Activated CD4-positive, alpha-beta memory T cell treated with anti-CD3 and anti-CD28 coated beads, Interleukin-2, amount 10 ng/mL, durations not matched to agents 7 days and 5 days (primary cell): Measurements from ENCODE around the gene CTBP1. TPM values are rescaled to one million over a fixed set of nuclear protein-coding genes. Genes with fewer than 3 reads are reported as not detected.

Source experiments
- CTCF ChIA-PET: fragments of 350-600 bp; sonication (Branson Sonifier 250); formaldehyde crosslinking; loops from one replicate; lab custom pipeline; 2021; ENCODE audit warnings: antibody characterized with exemption, inconsistent platforms; lab: Charles Lee
- POLR2A ChIA-PET: fragments of 350-600 bp; sonication (Branson Sonifier 250); formaldehyde crosslinking; loops from one replicate; lab custom pipeline; 2021; ENCODE audit warnings: antibody characterized with exemption; lab: Charles Lee
- DNase-seq: peaks from one replicate; pipeline ENCODE4 v3.0.0-alpha.2; 2020
- H3K27ac Mint-ChIP-seq: one replicate; pipeline ENCODE4 v1.8.0; 2021; ENCODE audit warnings: mild to moderate bottlenecking, mixed read lengths
- H3K27me3 Mint-ChIP-seq: one replicate; pipeline ENCODE4 v1.8.0; 2021; ENCODE audit warnings: mixed read lengths
- H3K36me3 Mint-ChIP-seq: one replicate; pipeline ENCODE4 v1.8.0; 2021; ENCODE audit warnings: low read depth, mixed read lengths
- H3K4me1 Mint-ChIP-seq: one replicate; pipeline ENCODE4 v1.8.0; 2021; ENCODE audit warnings: mixed read lengths
- H3K4me3 Mint-ChIP-seq: one replicate; pipeline ENCODE4 v1.8.0; 2021; ENCODE audit warnings: mild to moderate bottlenecking, mixed read lengths
- H3K9me3 Mint-ChIP-seq: one replicate; pipeline ENCODE4 v1.8.0; 2021; ENCODE audit warnings: mixed read lengths
- total RNA-seq, 2 experiments: library from RNA; stranded (reverse); gene quantifications; one replicate each; pipeline ENCODE4 v1.2.3, GENCODE V29; 2021

Gene CTBP1
- total RNA-seq, 2 experiments from 2014 or later: 209 to 221 TPM

DNA sequence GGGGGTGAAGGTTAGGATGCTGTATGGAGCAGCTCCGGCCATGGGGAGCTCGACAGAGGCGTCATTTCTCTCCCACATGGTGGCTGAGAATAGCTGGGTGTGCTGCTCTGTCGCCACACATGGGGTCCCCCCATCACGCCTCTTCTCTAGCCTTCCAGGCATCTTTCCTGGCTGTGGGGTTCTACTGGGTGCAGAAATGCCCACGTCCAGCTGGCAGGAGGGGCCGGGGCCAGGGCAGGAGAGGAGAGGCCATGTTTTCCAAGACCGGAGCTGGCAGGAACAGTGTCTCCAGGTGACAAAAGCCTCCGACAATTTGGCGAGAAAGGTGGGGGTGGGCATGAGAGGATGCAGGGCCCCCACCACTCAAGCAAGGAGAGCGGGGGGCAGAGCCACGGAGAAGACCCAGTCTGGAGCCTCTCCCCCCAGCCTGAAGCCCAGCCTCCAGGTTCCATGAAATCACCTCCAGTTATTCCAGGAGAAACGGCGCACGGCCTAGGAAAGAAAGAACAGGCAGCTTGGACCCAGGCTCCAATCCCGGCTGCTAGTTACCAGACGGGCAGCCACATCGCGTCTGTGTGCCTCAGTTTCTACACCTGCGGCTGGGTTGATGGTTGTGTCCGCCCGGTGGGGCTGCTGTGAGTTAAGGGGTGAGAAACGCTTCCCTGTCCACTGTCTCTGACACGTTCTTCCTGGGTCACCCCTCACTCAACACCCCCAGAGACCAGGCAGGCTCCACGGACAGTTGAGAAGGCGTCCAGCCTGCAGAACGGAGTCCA, 49.2 kb downstream of the CTBP1 start:
- Mint-ChIP-seq H3K27ac (peak overlapping the region; percentile 99), H3K4me1 (peaks cover 57% of the 10 kb centered on the region)
- POLR2A ChIA-PET: interaction anchor here (0.7 to 1.5 kb wide), 7 partner anchors 9 to 147 kb away, joined by 3 to 4 read pairs (median 3); partner anchors contain the start of gene UVSSA

DNA sequence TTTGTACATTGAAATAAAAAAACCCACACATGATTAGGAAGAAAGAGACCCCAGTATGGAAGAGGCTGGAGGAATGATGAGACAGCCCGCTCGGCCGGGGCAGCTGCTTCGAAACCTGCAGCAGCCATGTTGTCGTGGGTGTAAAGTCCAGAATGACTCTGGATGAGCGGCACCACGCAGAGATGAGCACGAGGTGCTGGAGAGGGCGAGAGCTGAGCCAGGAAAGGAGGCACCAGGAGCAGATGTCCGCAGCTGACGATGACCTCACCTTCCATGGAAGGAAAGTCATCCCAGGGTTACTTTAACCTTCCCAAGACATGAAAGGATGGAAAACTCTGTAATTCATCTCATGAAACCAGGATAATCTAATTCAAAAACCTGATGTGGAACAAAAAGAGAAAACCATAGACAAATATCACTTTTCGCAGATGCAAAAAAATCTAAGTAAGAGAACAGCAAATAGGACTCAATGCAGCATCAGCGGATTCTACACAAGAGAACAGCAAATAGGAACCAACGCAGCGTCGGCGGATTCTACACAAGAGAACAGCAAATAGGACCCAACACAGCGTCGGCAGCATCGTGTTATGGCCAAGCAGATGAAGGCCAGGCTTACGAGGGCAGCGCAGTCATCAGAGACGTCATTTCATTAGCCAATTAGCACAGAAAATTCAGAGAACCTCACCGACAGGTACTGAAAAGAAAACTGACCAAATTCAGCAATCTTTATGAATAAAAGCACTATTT, 50.7 kb downstream of the CTBP1 start:
- Mint-ChIP-seq H3K27ac (no peak overlapping the region), H3K4me1 (peaks cover 42% of the 10 kb centered on the region), H3K4me3 (no peak overlapping the region), H3K36me3 (peaks cover 20% of the 10 kb centered on the region), H3K27me3 (no peaks in the 10 kb centered on the region), H3K9me3 (no peaks in the 10 kb centered on the region)
- ChIA-PET POLR2A (no interaction called here), CTCF (no interaction called here)
- DNase-seq: peak; percentile 4

More for the DNA sequence above, 49.2 kb downstream of the CTBP1 start:
- peak; percentile 14 for DNase-seq
- peak overlapping the region; percentile 79 for H3K4me3 Mint-ChIP-seq
- CTCF ChIA-PET: interaction anchor here (1.0 kb wide), 1 partner anchor 32 kb away, joined by 4 read pairs; no protein-coding TSS in a partner anchor
- H3K27me3 Mint-ChIP-seq: no peaks in the 10 kb centered on the region
- H3K36me3 Mint-ChIP-seq: peaks cover 20% of the 10 kb centered on the region
- H3K9me3 Mint-ChIP-seq: no peaks in the 10 kb centered on the region

DNA sequence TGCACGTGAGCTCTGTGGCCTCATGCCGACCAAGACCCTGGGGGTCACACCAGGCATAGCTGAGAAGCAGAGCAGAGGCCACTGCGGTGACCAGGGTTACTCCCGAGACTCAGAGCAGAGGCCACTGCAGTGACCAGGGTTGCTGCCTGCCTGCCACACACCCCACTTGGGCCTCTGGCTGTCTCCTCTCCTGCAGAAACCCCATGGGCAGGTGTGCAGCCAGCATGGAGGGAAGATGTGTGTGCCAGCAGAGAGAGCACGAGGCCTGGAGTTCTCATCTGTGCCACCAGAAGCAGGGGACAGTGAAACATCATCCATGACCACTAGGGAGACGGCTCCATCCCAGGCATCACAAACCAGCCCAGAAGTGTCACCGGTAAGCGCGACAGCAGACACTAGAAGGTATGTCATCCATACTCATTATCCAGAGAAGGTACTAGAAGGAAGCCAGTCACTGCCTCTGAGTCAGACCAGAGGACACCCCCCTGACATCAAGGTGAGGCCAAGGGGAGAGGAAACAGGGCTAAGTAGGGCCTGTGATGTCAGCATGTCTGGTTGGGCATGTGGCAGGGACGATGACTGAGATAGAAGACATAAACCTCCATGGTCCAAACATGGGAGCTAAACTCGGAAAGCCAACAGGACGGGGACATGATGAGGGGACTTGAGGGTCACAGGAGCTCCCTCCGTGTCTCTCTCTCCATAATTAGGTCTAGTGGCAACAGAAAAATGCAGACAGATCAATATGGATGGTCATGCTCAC, 52.3 kb downstream of the CTBP1 start:
- peaks cover 26% of the 10 kb centered on the region for H3K4me1 Mint-ChIP-seq
- DNase-seq: peak; percentile 16
- H3K9me3 Mint-ChIP-seq: no peaks in the 10 kb centered on the region
- no peaks in the 10 kb centered on the region for H3K27me3 Mint-ChIP-seq
- no peak overlapping the region for H3K4me3 Mint-ChIP-seq
- H3K36me3 Mint-ChIP-seq: peaks cover 20% of the 10 kb centered on the region
- H3K27ac Mint-ChIP-seq: no peak overlapping the region
- CTCF ChIA-PET: no interaction called here
- POLR2A ChIA-PET: interaction anchor here (1.4 kb wide), 1 partner anchor 52 kb away, joined by 3 read pairs; the partner anchor contains the start of gene CTBP1

DNA sequence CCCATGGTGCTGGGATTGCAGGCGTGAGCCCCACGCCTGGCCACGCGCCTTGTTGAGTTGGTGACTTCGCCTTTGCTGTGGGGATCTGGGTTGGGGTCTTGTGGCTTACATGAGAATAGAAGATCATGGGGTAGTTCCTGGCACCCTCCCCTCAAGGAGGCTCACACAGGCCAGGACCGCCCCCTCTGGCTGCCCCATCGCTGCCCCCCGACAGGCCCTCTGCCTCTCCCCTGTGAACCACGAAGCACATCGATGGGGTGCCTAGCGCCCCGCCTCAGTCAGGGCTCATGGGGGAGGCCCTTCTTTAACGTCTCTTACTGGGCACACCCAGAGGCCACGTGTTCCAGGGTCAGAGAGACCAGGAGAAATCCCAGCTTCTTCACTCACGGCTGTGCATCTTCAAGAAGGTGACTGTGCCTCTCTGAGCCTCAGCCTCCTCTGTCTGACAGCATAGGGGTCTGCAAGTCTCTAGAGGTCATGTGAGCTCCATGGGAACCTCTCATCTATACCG, 53.0 kb downstream of the CTBP1 start:
- Mint-ChIP-seq H3K4me3 (no peak overlapping the region), H3K27me3 (no peaks in the 10 kb centered on the region), H3K9me3 (no peaks in the 10 kb centered on the region), H3K4me1 (peaks cover 23% of the 10 kb centered on the region), H3K27ac (no peak overlapping the region), H3K36me3 (peaks cover 20% of the 10 kb centered on the region)
- POLR2A ChIA-PET: interaction anchor here (1.4 kb wide), 1 partner anchor 53 kb away, joined by 3 read pairs; the partner anchor contains the start of gene CTBP1
- CTCF ChIA-PET: no interaction called here
- peak; percentile 6 for DNase-seq

DNA sequence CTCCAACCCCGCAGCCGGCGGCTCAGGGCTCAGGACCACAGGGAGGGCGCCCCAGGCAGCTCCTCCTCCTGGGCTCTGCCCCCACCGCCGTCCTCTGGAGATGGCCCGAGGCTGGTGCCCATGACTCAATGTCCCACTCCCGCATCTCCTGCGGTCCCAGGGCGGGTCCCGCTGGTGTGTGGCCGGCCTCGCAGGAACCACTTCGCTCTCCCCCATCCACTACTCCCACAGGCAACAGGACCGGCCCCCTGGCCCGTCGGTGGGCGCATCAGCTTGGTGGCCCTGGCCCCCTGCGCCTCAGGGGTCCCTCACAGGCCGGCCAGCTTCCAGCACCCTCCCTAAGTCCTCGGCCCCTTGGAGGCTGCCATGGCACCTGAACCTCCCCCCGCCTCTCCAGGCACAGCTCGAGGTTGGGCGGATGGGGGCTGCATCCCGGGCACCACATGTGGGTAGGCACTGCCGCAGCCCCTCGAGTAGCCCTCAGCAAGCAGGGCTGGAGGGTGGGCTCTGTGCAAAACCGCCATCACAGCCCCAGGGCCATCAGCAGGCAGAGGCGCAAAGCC, 53.7 kb downstream of the CTBP1 start:
- Mint-ChIP-seq H3K27ac (no peak overlapping the region), H3K4me3 (no peak overlapping the region), H3K36me3 (peaks cover 20% of the 10 kb centered on the region), H3K9me3 (no peaks in the 10 kb centered on the region), H3K4me1 (peaks cover 18% of the 10 kb centered on the region), H3K27me3 (no peaks in the 10 kb centered on the region)
- ChIA-PET POLR2A (no interaction called here), CTCF (no interaction called here)
- DNase-seq: peak; percentile 15

DNA sequence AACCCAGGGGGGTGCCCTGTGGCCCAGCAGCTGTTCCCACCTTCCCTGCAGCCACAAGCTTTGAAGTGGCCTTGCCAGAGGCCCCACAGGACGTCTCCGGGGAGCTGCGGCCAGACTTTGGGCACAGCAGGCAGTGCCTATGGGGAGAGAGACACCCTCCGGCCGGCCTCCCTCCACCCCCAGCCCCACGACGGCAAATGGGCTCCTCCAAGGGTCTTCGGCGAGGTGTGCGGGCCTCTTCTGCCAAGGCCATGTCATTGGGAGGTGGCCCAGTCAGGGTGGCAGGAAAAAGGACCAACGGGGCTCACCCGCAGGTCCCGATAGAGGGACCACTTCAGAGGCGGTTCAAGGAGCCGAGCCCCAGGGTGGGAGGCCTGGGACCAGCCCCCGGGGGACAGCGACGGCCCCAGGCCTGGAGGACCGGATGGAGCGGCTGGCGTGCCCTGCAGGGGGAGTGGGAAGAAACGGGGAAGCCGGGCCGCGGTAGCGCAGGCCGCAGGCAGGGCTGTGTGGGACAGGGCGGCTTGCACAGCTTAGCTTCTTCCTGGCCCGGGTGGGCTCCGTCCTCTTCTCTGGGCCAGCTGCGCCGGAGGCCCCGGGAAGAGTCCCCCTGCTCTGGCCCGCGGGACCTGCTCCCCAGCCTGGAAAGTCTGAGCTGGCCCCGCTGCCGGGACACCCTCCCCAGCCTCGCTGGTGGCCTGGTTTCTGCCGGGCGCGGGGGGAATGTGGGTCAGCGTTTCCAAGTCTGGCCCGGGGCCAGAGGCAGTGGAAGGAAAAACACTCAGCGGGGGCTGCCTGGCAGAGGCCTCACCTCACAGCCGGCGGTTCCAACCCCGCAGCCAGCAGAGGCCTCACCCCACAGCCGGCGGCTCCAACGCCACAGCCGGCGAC, 54.7 kb downstream of the CTBP1 start:
- H3K4me3 Mint-ChIP-seq: no peak overlapping the region
- POLR2A ChIA-PET: no interaction called here
- no peaks in the 10 kb centered on the region for H3K9me3 Mint-ChIP-seq
- H3K4me1 Mint-ChIP-seq: peaks cover 10% of the 10 kb centered on the region
- H3K27ac Mint-ChIP-seq: no peak overlapping the region
- CTCF ChIA-PET: no interaction called here
- peak; percentile 12 for DNase-seq
- H3K36me3 Mint-ChIP-seq: peaks cover 18% of the 10 kb centered on the region
- H3K27me3 Mint-ChIP-seq: no peaks in the 10 kb centered on the region

DNA sequence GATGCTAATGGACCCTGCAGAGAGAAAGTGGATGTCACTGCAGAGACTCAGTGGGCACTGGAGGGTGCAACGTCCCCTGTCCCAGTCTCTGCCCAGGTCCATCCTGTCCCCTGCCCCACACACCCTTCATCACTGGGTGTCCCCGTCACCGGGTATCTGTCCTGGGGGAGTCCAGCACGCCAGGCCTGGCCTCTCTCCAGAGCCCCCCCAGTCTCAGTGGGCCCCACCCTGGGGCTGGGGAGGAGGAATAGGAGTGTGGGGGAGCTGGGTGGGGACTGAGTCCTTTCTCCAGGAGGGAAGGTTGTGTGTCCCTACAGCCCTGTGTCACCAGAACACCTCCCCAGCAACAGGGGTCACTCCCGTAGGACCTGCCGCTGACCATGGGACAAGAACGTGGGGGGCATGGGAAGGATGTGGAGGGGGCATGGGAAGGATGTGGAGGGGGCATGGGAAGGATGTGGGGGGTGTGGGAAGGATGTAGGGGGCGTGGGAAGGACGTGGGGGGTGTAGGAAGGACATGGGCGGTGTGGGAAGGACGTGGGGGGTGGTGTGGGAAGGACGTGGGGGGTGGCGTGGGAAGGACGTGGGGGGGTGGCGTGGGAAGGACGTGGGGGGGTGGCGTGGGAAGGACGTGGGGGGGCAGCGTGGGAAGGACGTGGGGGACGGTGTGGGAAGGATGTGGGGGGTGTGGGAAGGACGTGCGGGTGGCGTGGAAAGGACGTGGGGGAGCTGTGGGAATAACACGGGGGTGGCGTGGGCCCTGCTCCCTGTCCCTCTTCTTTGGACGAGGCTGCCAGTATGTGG, 55.5 kb downstream of the CTBP1 start:
- peaks cover 2% of the 10 kb centered on the region for H3K27me3 Mint-ChIP-seq
- H3K36me3 Mint-ChIP-seq: peaks cover 16% of the 10 kb centered on the region
- ChIA-PET CTCF (no interaction called here), POLR2A (interaction anchor here (2.0 kb wide), 1 partner anchor 9 kb away, joined by 9 read pairs; no protein-coding TSS in a partner anchor)
- DNase-seq: peak; percentile 14
- H3K4me3 Mint-ChIP-seq: no peak overlapping the region
- no peaks in the 10 kb centered on the region for H3K9me3 Mint-ChIP-seq
- H3K27ac Mint-ChIP-seq: no peak overlapping the region
- H3K4me1 Mint-ChIP-seq: peaks cover 9% of the 10 kb centered on the region

DNA sequence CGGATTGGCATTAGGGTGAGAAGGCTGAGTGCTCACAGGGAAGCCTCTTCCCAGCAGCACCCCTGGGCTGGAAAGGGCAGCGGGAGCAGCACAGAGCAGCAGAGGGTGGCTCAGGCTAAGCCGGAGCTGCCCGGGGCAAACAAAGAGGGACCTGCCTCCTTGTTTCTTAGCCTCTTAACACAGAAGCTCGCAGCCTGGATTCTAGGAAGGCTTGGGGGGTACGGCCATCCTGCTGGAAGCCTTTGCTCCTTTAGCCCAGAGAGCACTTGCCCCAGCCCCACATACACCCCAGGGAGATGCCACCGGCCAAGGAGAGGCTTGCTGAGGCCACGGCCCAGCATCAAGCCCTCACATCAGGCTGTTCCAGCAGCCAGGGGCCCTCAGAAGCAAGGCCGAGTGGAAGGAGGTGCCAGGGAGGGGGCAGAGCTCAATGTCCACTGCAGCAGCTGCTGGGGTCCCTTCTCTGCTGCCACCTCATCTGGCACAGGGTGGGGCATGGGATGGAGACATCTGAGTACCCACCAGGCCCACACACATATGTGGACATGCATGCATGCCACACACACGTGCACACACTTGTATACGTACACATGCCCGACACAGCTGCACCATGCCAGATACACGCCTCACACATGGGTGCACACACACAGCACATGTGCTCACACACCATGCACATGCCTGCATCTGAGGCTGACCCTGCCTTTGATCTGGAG, 56.3 kb downstream of the CTBP1 start:
- H3K4me3 Mint-ChIP-seq: no peak overlapping the region
- POLR2A ChIA-PET: interaction anchor here (0.6 to 2.0 kb wide), 3 partner anchors 10 to 19 kb away, joined by 3 to 9 read pairs (median 3); no protein-coding TSS in a partner anchor
- DNase-seq: peak; percentile 11
- H3K4me1 Mint-ChIP-seq: peaks cover 9% of the 10 kb centered on the region
- H3K27ac Mint-ChIP-seq: no peak overlapping the region
- H3K27me3 Mint-ChIP-seq: peaks cover 2% of the 10 kb centered on the region
- CTCF ChIA-PET: no interaction called here
- no peaks in the 10 kb centered on the region for H3K9me3 Mint-ChIP-seq
- H3K36me3 Mint-ChIP-seq: peaks cover 11% of the 10 kb centered on the region

DNA sequence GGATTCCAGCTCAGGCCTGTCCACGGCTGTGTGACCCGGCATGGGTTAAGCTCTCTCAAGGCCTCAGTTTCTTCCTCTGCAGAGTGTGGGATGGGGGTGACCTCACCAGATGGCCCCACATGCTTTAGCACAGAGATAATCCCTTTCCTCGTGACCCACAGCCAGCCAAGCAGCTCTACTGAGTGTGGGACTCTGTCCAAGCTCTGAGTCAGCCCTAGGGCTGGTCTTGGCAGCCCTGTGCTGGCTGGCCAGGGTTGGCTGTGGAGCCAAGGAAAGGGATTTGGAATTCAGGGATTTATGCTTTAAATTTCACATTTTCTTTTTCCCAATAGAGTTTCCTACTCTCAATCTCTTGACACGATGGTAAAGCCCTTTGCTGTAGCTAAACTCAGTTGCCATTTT, 56.8 kb downstream of the CTBP1 start:
- POLR2A ChIA-PET: interaction anchor here (0.6 to 2.0 kb wide), 3 partner anchors 9 to 20 kb away, joined by 3 to 9 read pairs (median 3); no protein-coding TSS in a partner anchor

DNA sequence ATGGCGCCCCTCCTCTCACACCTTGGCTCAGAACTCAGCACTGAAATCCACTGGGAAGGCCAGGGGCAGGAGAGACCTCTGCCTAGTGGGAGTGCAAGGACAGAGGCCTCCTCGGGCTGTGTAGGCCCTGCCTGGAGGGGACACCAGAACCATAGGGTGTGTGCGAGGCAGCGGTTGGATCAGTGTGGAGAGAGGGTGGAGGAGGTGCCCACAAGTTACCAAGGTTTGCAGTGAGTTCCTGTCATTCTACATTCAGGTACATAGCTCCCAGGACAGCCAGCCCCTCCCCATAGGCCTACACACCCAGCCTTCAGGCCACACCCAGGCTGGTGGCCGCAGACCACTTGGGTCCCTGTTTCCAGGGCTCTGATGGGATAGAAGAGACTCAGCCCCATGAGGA, 57.3 kb downstream of the CTBP1 start:
- no peak overlapping the region for H3K27ac Mint-ChIP-seq
- CTCF ChIA-PET: no interaction called here
- peak; percentile 14 for DNase-seq
- H3K36me3 Mint-ChIP-seq: peaks cover 1% of the 10 kb centered on the region
- H3K4me1 Mint-ChIP-seq: peaks cover 13% of the 10 kb centered on the region
- POLR2A ChIA-PET: interaction anchor here (1.1 to 2.0 kb wide), 2 partner anchors 11 to 20 kb away, joined by 3 to 9 read pairs; no protein-coding TSS in a partner anchor
- peaks cover 2% of the 10 kb centered on the region for H3K27me3 Mint-ChIP-seq
- H3K4me3 Mint-ChIP-seq: no peak overlapping the region
- no peaks in the 10 kb centered on the region for H3K9me3 Mint-ChIP-seq

More for the DNA sequence above, 56.8 kb downstream of the CTBP1 start:
- H3K4me1 Mint-ChIP-seq: peaks cover 10% of the 10 kb centered on the region
- H3K36me3 Mint-ChIP-seq: peaks cover 6% of the 10 kb centered on the region
- no peaks in the 10 kb centered on the region for H3K9me3 Mint-ChIP-seq
- CTCF ChIA-PET: no interaction called here
- H3K27me3 Mint-ChIP-seq: peaks cover 2% of the 10 kb centered on the region
- peak; percentile 14 for DNase-seq
- H3K4me3 Mint-ChIP-seq: no peak overlapping the region
- no peak overlapping the region for H3K27ac Mint-ChIP-seq
